ENCODE measurements around the gene MYADML2.

MYADML2 gene

DNA sequence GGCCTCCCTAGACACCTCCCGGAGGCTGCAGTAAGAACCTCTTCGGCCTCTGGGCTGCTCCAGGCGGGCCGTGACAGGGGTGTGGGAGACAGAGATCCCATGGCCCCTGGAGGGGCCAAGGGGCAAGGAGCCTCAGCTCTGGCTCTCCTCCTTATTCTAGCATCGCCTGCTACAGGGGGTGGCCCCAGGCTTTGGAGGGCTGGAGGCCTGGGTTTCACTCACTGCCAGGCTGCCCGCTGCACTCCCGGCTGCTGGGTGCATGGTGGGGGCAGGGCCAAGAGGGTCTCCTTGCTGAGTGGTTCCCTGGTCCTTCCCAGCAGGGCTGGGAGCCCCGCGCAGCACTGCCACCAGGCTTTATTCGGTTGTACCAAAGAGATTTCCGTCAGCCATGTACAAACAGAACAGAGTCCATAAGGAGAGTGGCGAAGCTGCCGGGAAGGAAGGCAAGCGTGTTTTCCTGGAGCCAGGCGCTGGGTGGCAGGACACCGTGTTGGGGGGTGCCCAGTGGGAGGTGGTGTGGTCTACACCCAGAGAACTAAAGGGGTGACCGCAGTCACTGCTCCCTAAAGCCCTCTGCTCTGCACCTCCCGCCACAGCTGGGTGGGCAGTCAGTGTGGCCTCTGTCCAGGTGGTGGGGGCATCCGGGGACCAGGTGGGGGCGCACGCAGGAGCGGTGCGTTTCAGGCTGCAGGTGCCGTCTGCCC, 43.0 kb downstream of the MYADML2 start:
- intact Hi-C loops (cut with micrococcal nuclease) = no loop called here
- H3K27ac Mint-ChIP-seq = no peak overlapping the region
- no peaks in the 10 kb centered on the region for H3K9me3 Mint-ChIP-seq
- peaks cover 80% of the 10 kb centered on the region for H3K36me3 Mint-ChIP-seq (ENCODE audit: low read depth)
- H3K27me3 Mint-ChIP-seq = peaks cover 34% of the 10 kb centered on the region
- H3K4me1 Mint-ChIP-seq (ENCODE audit: low read depth) = peaks cover 17% of the 10 kb centered on the region
- no peak overlapping the region for H3K4me3 Mint-ChIP-seq

GRCh38 chr17:81903415-81903831, 43.6 kb downstream of the MYADML2 start:
- no peak overlapping the region for H3K4me3 Mint-ChIP-seq
- no peak overlapping the region for H3K27ac Mint-ChIP-seq

GRCh38 chr17:81902653-81903414, 44.2 kb downstream of the MYADML2 start:
- Mint-ChIP-seq H3K27ac (no peak overlapping the region), H3K36me3 (ENCODE audit: low read depth) (peaks cover 80% of the 10 kb centered on the region), H3K4me3 (peak overlapping the region; percentile 53), H3K9me3 (no peaks in the 10 kb centered on the region), H3K27me3 (peaks cover 34% of the 10 kb centered on the region), H3K4me1 (ENCODE audit: low read depth) (peaks cover 9% of the 10 kb centered on the region)
- intact Hi-C loops (cut with micrococcal nuclease) = no loop called here

More at GRCh38 chr17:81903415-81903831, 43.6 kb downstream of the MYADML2 start:
- H3K4me1 Mint-ChIP-seq (ENCODE audit: low read depth) = peaks cover 14% of the 10 kb centered on the region
- H3K9me3 Mint-ChIP-seq = no peaks in the 10 kb centered on the region
- H3K36me3 Mint-ChIP-seq (ENCODE audit: low read depth) = peaks cover 80% of the 10 kb centered on the region
- intact Hi-C loops (cut with micrococcal nuclease) = no loop called here
- peaks cover 34% of the 10 kb centered on the region for H3K27me3 Mint-ChIP-seq

- intact Hi-C loops (cut with micrococcal nuclease) = no loop called here
- peaks cover 34% of the 10 kb centered on the region for H3K27me3 Mint-ChIP-seq
- H3K9me3 Mint-ChIP-seq = no peaks in the 10 kb centered on the region
- no peak within 1 kb of the TSS for H3K27ac Mint-ChIP-seq
- H3K4me1 Mint-ChIP-seq (ENCODE audit: low read depth) = peaks cover 9% of the 10 kb centered on the region
- H3K4me3 Mint-ChIP-seq = peak within 1 kb of the TSS; percentile 53
- H3K36me3 Mint-ChIP-seq (ENCODE audit: low read depth) = peaks cover 80% of the 10 kb centered on the region
These were observed 44.9 kb downstream of the MYADML2 start, which contains the start of gene NPB for GRCh38 chr17:81902023-81902652. TSS of gene NPB (plus strand) at chr17:81902238. CDS start at chr17:81902278, 40 bp downstream.

- H3K27me3 Mint-ChIP-seq = peaks cover 34% of the 10 kb centered on the region
- no peak overlapping the region for H3K27ac Mint-ChIP-seq
- no peak overlapping the region for H3K4me3 Mint-ChIP-seq
- intact Hi-C loops (cut with micrococcal nuclease) = no loop called here
- H3K36me3 Mint-ChIP-seq (ENCODE audit: low read depth) = peaks cover 80% of the 10 kb centered on the region
- peaks cover 9% of the 10 kb centered on the region for H3K4me1 Mint-ChIP-seq (ENCODE audit: low read depth)
- no peaks in the 10 kb centered on the region for H3K9me3 Mint-ChIP-seq
These were observed 45.6 kb downstream of the MYADML2 start for GRCh38 chr17:81901167-81902022.

DNA sequence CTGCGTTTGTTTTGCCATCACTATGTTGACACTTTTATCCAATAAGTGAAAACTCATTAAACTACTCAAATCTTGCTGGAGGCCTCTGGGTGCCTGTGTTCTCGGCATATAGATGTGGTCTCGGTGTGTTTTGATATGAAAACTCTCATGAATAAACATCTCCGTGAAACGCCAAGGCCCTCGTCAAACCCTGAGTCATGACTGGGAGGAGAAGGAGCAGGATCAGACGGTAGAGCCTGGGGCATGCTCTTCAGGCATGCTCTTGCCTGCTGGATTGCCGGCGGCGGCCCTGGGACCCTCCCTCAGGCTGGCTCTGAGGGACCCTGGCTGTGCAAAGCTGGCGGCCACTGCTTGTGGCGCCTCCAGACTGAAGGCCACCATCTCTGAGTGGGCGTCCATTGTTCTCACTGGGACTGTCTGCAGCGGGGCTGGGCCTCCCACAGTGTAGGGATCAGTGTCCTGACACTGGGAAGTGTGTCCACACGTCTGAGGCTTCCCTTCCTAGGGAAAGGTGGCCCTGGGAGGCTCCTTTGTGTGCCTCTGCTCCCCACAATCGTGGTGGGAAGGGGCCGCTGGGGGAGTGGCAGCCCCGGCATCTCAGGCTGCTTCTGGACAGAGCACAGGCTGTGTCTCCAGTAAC, 46.7 kb downstream of the MYADML2 start:
- H3K4me3 Mint-ChIP-seq = no peak overlapping the region
- no peaks in the 10 kb centered on the region for H3K9me3 Mint-ChIP-seq
- peaks cover 9% of the 10 kb centered on the region for H3K4me1 Mint-ChIP-seq (ENCODE audit: low read depth)
- no peak overlapping the region for H3K27ac Mint-ChIP-seq
- peaks cover 80% of the 10 kb centered on the region for H3K36me3 Mint-ChIP-seq (ENCODE audit: low read depth)
- H3K27me3 Mint-ChIP-seq = peaks cover 34% of the 10 kb centered on the region
- intact Hi-C loops (cut with micrococcal nuclease) = no loop called here

DNA sequence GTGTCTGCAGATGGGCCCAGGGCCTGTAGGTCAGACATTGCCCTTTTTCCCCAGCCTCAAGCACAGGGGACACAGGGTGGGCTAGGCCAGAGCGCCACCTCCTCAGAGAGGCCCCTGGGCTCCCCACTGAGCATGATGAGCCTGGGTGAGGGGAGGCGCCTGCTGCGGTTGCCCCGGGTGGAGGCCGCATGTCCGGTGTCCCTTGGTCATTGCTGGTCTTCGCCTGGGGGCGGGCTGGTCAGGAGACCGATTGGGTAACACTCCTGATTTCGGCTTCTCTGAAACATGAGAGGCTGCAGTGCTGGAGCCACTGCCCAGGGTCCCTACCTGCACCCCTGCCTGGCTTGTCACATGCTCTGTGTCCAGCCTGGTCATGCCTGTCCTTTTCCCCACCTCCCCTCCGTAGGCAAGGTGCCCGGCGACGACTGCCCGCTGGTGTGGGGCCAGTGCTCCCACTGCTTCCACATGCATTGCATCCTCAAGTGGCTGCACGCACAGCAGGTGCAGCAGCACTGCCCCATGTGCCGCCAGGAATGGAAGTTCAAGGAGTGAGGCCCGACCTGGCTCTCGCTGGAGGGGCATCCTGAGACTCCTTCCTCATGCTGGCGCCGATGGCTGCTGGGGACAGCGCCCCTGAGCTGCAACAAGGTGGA, 47.4 kb downstream of the MYADML2 start:
- H3K27me3 Mint-ChIP-seq = peaks cover 34% of the 10 kb centered on the region
- intact Hi-C loops (cut with micrococcal nuclease) = no loop called here
- H3K36me3 Mint-ChIP-seq (ENCODE audit: low read depth) = peaks cover 80% of the 10 kb centered on the region
- H3K9me3 Mint-ChIP-seq = no peaks in the 10 kb centered on the region
- no peak overlapping the region for H3K4me3 Mint-ChIP-seq
- H3K4me1 Mint-ChIP-seq (ENCODE audit: low read depth) = peaks cover 9% of the 10 kb centered on the region
- H3K27ac Mint-ChIP-seq = no peak overlapping the region

DNA sequence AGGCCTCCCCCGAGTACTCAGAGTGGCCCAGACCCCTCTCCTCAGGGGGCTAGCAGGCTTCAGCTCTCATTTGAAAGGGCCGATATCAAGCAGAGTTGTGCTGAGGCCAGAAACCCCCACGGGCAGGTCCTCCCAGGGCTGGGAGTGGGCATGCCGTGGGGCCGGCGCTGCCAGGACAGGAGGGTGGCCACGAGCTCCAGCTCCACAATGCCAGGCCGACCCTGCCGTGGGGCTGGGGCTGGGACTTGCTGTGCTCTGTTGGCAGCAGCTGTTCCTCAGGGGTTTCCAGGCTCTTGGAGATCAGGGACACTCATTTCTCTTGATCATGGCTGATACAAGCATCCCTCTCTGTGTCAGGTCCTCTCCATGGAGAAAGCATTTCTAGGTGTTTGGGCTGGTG, 48.1 kb downstream of the MYADML2 start:
- H3K4me3 Mint-ChIP-seq = no peak overlapping the region
- intact Hi-C loops (cut with micrococcal nuclease) = no loop called here

GRCh38 chr17:81898029-81898866, 48.8 kb downstream of the MYADML2 start:
- Mint-ChIP-seq H3K9me3 (no peaks in the 10 kb centered on the region), H3K4me3 (no peak overlapping the region), H3K27ac (no peak overlapping the region), H3K27me3 (peaks cover 25% of the 10 kb centered on the region), H3K36me3 (ENCODE audit: low read depth) (peaks cover 80% of the 10 kb centered on the region), H3K4me1 (ENCODE audit: low read depth) (peaks cover 9% of the 10 kb centered on the region)
- intact Hi-C loops (cut with micrococcal nuclease) = no loop called here

More for the DNA sequence above, 48.1 kb downstream of the MYADML2 start:
- Mint-ChIP-seq H3K27me3 (peaks cover 31% of the 10 kb centered on the region), H3K27ac (no peak overlapping the region), H3K36me3 (ENCODE audit: low read depth) (peaks cover 80% of the 10 kb centered on the region), H3K9me3 (no peaks in the 10 kb centered on the region), H3K4me1 (ENCODE audit: low read depth) (peaks cover 9% of the 10 kb centered on the region)

DNA sequence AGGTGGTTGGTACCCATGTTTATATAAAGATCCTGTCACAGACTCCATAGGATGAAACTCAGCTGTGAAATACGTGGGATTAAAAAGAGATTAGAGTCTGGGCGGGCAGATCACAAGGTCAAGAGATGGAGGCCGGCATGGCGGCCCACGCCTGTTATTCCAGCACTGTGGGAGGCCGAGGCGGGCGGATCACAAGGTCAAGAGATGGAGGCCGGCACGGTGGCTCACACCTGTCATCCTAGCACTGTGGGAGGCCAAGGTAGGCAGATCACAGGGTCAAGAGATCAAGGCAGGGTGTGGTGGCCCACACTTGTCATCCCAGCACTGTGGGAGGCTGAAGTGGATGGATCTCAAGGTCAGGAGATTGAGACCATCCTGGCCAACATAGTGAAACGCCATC, 51.6 kb downstream of the MYADML2 start:
- Mint-ChIP-seq H3K9me3 (no peaks in the 10 kb centered on the region), H3K36me3 (ENCODE audit: low read depth) (peaks cover 88% of the 10 kb centered on the region), H3K27ac (no peak overlapping the region), H3K4me1 (ENCODE audit: low read depth) (peaks cover 9% of the 10 kb centered on the region), H3K4me3 (no peak overlapping the region), H3K27me3 (peaks cover 3% of the 10 kb centered on the region)
- intact Hi-C loops (cut with micrococcal nuclease) = no loop called here

GRCh38 chr17:81891303-81891552, 55.8 kb downstream of the MYADML2 start:
- H3K36me3 Mint-ChIP-seq (ENCODE audit: low read depth) = peaks cover 86% of the 10 kb centered on the region
- peak overlapping the region; percentile 92 for H3K4me3 Mint-ChIP-seq
- intact Hi-C loops (cut with micrococcal nuclease) = loop anchor here (1.0 to 5.0 kb wide), 3 partner anchors 20 to 36 kb away; partner anchors contain the start of genes ARHGDIA, MAFG and P4HB
- H3K4me1 Mint-ChIP-seq (ENCODE audit: low read depth) = peaks cover 40% of the 10 kb centered on the region
- no peaks in the 10 kb centered on the region for H3K27me3 Mint-ChIP-seq
- H3K27ac Mint-ChIP-seq = peak overlapping the region; percentile 98
- no peaks in the 10 kb centered on the region for H3K9me3 Mint-ChIP-seq

All from dendritic cell treated with granulocyte-macrophage colony-stimulating factor and Interleukin-4, amounts not matched to agents 40 ng/mL and 50 ng/mL, for 4 days (primary cell).